GM18511 (cell line): ENCODE data around the gene AADACL4.
"Not testable (repeated sequence)": the region's sequence is repeated elsewhere in the genome, so short reads cannot be mapped to it uniquely, and the experiment has no call there.

ENCODE experiments used
- ATAC-seq: cut with Tn5 transposase; IDR thresholded peaks from one replicate; pipeline ENCODE4 v1.9.1; 2021; ENCODE audit warnings: mild to moderate bottlenecking, moderate library complexity; ENCODE audit not compliant: unreplicated experiment

The AADACL4 gene

GRCh38 chr1:12709091-12709491 lies 65.2 kb downstream of the AADACL4 start:
- ATAC-seq, result no peak

- no peak for ATAC-seq
Observed at GRCh38 chr1:12709696-12710095, 65.8 kb downstream of the AADACL4 start.

GRCh38 chr1:12711536-12711935 lies 67.7 kb downstream of the AADACL4 start:
- no peak for ATAC-seq

- no peak for ATAC-seq
Observed at GRCh38 chr1:12712076-12712475, 68.2 kb downstream of the AADACL4 start.

- no peak for ATAC-seq
Observed at GRCh38 chr1:12712929-12713328, 69.0 kb downstream of the AADACL4 start.

- ATAC-seq, result not testable (repeated sequence)
Observed at GRCh38 chr1:12713651-12714050, 69.8 kb downstream of the AADACL4 start.

GRCh38 chr1:12714710-12715475 lies 71.0 kb downstream of the AADACL4 start:
- no peak for ATAC-seq

- ATAC-seq, result no peak
Observed at GRCh38 chr1:12715896-12716437, 72.1 kb downstream of the AADACL4 start, which contains the start of gene AADACL3. AADACL3 (plus strand) TSS chr1:12716110; CDS start chr1:12716177, 67 bp downstream.
